Astrocyte of the hippocampus (primary cell): ENCODE data around the gene RAPGEF1.

Experiments used
- DNase-seq: peaks from one replicate; pipeline ENCODE4 v3.0.0; 2011; ENCODE audit warnings: low read depth, low spot score

RAPGEF1 gene

GRCh38 chr9:131625790-131626670, 113.8 kb downstream of the RAPGEF1 start:
- no peak for DNase-seq

- no peak for DNase-seq
Measured at GRCh38 chr9:131625508-131625787, 114.4 kb downstream of the RAPGEF1 start.

- DNase-seq: no peak
Measured at GRCh38 chr9:131624636-131625507, 115.0 kb downstream of the RAPGEF1 start.

- no peak for DNase-seq
Measured at GRCh38 chr9:131623655-131624330, 116.1 kb downstream of the RAPGEF1 start.

GRCh38 chr9:131622523-131622922, 117.4 kb downstream of the RAPGEF1 start:
- DNase-seq: no peak

GRCh38 chr9:131621551-131622358, 118.1 kb downstream of the RAPGEF1 start:
- no peak for DNase-seq

GRCh38 chr9:131620764-131621520, 118.9 kb downstream of the RAPGEF1 start:
- no peak for DNase-seq

- DNase-seq: no peak
Measured at GRCh38 chr9:131619680-131620079, 120.2 kb downstream of the RAPGEF1 start.

GRCh38 chr9:131618785-131619184, 121.1 kb downstream of the RAPGEF1 start:
- DNase-seq: no peak

GRCh38 chr9:131618071-131618479, 121.8 kb downstream of the RAPGEF1 start:
- DNase-seq: no peak

- no peak for DNase-seq
Measured at GRCh38 chr9:131617611-131618010, 122.3 kb downstream of the RAPGEF1 start.

GRCh38 chr9:131616983-131617604, 122.8 kb downstream of the RAPGEF1 start:
- no peak for DNase-seq

- DNase-seq: no peak
Measured at GRCh38 chr9:131614340-131614915, 125.4 kb downstream of the RAPGEF1 start.

GRCh38 chr9:131613921-131614320, 126.0 kb downstream of the RAPGEF1 start:
- no peak for DNase-seq

- DNase-seq: no peak
Measured at GRCh38 chr9:131612851-131613250, 127.0 kb downstream of the RAPGEF1 start.

- no peak for DNase-seq
Measured at GRCh38 chr9:131611586-131612315, 128.1 kb downstream of the RAPGEF1 start.

GRCh38 chr9:131610231-131610761, 129.6 kb downstream of the RAPGEF1 start:
- DNase-seq: peak; percentile 84

- peak; percentile 91 for DNase-seq
Measured at GRCh38 chr9:131609099-131609830, 130.6 kb downstream of the RAPGEF1 start.
